PFSK-1 (cell line): Measurements from ENCODE around the gene HDHD2.

Experiments
- FOXP2 ChIP-seq: optimal IDR thresholded peaks from 2 replicates; pipeline ENCODE3; 2011; ENCODE audit warnings: borderline replicate concordance, control low read depth, inconsistent platforms; ENCODE audit not compliant: insufficient read depth; ENCODE audit errors: extremely low read length, extremely low read depth
- POLR2AphosphoS5 ChIP-seq: IDR thresholded peaks from 2 replicates; pipeline ENCODE4 v1.6.1; 2012; ENCODE audit warnings: low read depth, mild to moderate bottlenecking, control low read depth, low read length, moderate library complexity
- SIN3A ChIP-seq: IDR thresholded peaks from 2 replicates; pipeline ENCODE4 v1.6.1; 2012; ENCODE audit warnings: mild to moderate bottlenecking, low read length, moderate library complexity, borderline replicate concordance; ENCODE audit not compliant: insufficient read depth
- TAF1 ChIP-seq: IDR thresholded peaks from 2 replicates; pipeline ENCODE4 v1.6.1; 2012; ENCODE audit warnings: low read length, control low read depth, borderline replicate concordance; ENCODE audit not compliant: insufficient read depth
- TF ChIP-seq, protein P1 (sequence below), 2 experiments: IDR thresholded peaks; 2 replicates each; pipeline versions ENCODE4 v1.6.1 to v1.8.0; 2011 to 2012; ENCODE audit warnings: low read depth in 2 of 2, low read length in 2 of 2, control low read depth in 1 of 2, inconsistent platforms in 1 of 2, mild to moderate bottlenecking in 1 of 2, moderate library complexity in 1 of 2; ENCODE audit not compliant: insufficient read depth in 1 of 2

The HDHD2 gene

DNA sequence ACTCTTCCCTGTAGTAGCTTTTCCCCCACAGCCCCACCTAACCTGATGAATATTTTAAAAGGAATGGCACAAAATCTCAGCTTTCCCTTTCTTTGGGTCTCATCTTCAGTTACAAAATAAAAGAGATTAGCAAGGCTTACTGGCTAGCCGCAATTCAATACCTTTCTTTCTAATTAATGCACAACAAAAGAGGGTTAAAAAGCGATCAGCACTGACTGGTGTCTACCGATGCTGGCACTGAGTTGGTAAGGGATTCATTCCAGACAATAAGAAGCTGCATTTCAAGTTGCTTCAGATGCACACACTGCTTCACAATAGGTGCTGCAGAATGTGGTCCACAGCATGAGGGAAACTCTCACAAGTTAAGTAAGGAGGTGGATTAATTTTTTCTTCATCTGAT, 41.9 kb downstream of the HDHD2 start:
- no peak for TF ChIP-seq TAF1
- TF ChIP-seq, protein P1, sequence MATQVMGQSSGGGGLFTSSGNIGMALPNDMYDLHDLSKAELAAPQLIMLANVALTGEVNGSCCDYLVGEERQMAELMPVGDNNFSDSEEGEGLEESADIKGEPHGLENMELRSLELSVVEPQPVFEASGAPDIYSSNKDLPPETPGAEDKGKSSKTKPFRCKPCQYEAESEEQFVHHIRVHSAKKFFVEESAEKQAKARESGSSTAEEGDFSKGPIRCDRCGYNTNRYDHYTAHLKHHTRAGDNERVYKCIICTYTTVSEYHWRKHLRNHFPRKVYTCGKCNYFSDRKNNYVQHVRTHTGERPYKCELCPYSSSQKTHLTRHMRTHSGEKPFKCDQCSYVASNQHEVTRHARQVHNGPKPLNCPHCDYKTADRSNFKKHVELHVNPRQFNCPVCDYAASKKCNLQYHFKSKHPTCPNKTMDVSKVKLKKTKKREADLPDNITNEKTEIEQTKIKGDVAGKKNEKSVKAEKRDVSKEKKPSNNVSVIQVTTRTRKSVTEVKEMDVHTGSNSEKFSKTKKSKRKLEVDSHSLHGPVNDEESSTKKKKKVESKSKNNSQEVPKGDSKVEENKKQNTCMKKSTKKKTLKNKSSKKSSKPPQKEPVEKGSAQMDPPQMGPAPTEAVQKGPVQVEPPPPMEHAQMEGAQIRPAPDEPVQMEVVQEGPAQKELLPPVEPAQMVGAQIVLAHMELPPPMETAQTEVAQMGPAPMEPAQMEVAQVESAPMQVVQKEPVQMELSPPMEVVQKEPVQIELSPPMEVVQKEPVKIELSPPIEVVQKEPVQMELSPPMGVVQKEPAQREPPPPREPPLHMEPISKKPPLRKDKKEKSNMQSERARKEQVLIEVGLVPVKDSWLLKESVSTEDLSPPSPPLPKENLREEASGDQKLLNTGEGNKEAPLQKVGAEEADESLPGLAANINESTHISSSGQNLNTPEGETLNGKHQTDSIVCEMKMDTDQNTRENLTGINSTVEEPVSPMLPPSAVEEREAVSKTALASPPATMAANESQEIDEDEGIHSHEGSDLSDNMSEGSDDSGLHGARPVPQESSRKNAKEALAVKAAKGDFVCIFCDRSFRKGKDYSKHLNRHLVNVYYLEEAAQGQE (IDR thresholded peaks at IDR 0.05; ENCODE audit: insufficient read depth in 1 of 2, low read depth in 2 of 2, low read length in 2 of 2): no peak
- no peak for TF ChIP-seq FOXP2
- no peak for TF ChIP-seq POLR2AphosphoS5
- TF ChIP-seq SIN3A: no peak

DNA sequence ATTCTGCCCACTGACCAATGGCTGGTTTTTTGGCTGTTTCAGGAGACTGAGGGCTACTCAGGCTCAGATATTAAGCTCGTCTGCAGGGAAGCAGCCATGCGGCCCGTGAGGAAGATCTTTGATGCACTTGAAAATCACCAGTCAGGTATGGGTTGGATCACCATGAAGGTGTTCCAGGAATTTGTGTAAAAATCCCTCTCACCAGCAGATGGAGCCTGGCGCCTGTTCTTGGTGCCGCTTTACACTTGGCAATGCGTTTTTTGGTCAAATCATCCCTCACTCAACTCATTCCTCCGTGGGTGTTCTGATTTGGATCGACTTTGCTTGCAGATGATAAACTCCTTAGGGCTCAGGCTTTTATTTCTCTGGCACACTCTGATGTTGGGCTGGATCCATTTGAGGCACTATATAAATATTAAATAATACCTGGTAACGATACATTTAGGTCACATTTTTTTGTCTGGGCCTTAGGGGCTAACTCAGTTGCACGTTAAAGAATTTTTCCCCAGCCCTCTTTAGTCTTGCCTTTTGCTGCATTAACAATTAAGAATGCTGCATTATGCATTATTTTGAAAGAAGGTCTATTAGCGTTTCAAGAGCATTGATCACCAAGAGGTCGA, 50.0 kb downstream of the HDHD2 start:
- TF ChIP-seq SIN3A: no peak
- TF ChIP-seq, protein P1 (IDR thresholded peaks at IDR 0.05; ENCODE audit: insufficient read depth in 1 of 2, low read depth in 2 of 2, low read length in 2 of 2): no peak
- TF ChIP-seq FOXP2: no peak
- no peak for TF ChIP-seq POLR2AphosphoS5
- TF ChIP-seq TAF1: no peak

DNA sequence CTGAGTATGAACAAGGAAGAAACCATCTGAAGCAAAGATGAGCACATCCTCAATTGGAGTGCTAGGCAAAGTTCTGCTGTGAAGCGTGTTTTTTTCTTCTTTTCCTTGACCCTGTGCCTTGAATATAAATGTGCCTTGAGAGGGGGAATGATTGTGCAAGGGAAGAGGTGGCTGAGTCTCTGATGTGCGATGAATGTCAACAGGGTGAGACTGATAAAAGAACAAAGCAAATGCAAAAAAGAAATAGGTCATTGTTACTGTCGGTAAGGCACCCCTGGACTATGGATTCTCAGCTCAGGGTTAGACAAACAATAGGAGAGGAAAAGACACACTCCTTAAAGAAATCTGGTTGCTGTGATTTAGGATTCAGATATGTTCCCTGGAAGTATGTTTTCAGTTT, 54.5 kb downstream of the HDHD2 start:
- TF ChIP-seq POLR2AphosphoS5 (no peak), TAF1 (no peak), SIN3A (no peak), FOXP2 (no peak)
- TF ChIP-seq, protein P1 (IDR thresholded peaks at IDR 0.05; ENCODE audit: insufficient read depth in 1 of 2, low read depth in 2 of 2, low read length in 2 of 2): no peak

DNA sequence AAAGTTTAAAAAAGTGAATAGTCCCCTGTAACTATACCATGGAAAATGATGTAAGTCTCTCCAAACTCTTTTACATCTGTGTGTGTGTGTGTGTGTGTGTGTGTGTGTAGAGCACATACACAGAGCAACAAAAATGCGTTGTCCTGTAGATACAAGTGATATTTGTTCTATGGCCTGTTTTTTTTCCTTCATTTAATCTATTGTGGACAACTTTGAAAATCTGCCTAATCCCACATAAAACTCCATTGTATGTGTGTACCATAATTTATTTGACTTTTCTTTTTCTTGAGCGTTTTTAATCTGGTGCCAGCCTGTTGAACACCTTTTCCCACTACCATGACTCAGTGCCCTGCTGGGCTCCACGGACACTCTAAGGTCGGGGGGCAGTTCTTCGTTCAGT, 62.6 kb downstream of the HDHD2 start:
- TF ChIP-seq FOXP2 (no peak), SIN3A (no peak), POLR2AphosphoS5 (no peak), TAF1 (no peak)
- TF ChIP-seq, protein P1 (IDR thresholded peaks at IDR 0.05; ENCODE audit: insufficient read depth in 1 of 2, low read depth in 2 of 2, low read length in 2 of 2): no peak

DNA sequence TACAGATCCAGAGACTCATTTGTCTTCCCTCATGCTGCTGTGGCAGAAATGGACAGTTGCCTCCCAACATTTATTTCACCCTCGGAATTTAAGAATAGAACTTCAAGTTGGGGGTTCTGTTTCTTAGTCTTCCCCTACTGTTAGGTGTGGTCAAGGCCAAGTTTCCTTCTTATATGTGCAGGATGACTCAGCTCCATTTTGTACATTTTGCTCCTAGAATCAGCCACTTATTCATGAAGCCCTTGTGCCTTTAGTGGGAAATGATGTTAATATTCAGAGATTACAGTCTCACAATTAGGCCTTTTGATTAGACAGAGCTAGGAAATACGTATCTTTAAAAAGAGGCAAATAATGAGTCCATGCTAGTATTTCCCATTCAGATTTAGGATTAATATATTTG, 68.7 kb downstream of the HDHD2 start:
- TF ChIP-seq POLR2AphosphoS5 (no peak), FOXP2 (no peak), TAF1 (no peak), SIN3A (no peak)
- TF ChIP-seq, protein P1 (IDR thresholded peaks at IDR 0.05; ENCODE audit: insufficient read depth in 1 of 2, low read depth in 2 of 2, low read length in 2 of 2): no peak
